GM21717 (cell line): ENCODE measurements around the gene BANK1.

ENCODE experiments used
- ATAC-seq: cut with Tn5 transposase; IDR thresholded peaks from one replicate; pipeline ENCODE4 v1.9.1; 2021; ENCODE audit warnings: mild to moderate bottlenecking, moderate library complexity; ENCODE audit not compliant: unreplicated experiment

The BANK1 gene

GRCh38 chr4:102007959-102008425, 217.5 kb downstream of the BANK1 start:
- peak; percentile 97 for ATAC-seq

GRCh38 chr4:102008711-102009110, 218.2 kb downstream of the BANK1 start:
- no peak for ATAC-seq

- no peak for ATAC-seq
Observed at GRCh38 chr4:102022343-102022742, 231.8 kb downstream of the BANK1 start.

- ATAC-seq, result no peak
Observed at GRCh38 chr4:102027961-102028360, 237.4 kb downstream of the BANK1 start.

GRCh38 chr4:102031406-102031805, 240.9 kb downstream of the BANK1 start:
- ATAC-seq, result no peak

- ATAC-seq, result no peak
Observed at GRCh38 chr4:102036016-102036415, 245.5 kb downstream of the BANK1 start.

GRCh38 chr4:102036619-102037376, 246.3 kb downstream of the BANK1 start:
- ATAC-seq, result no peak

GRCh38 chr4:102037566-102037965, 247.0 kb downstream of the BANK1 start:
- no peak for ATAC-seq

GRCh38 chr4:102042871-102043802, 252.6 kb downstream of the BANK1 start:
- ATAC-seq, result no peak

- ATAC-seq, result no peak
Observed at GRCh38 chr4:102047616-102048015, 257.1 kb downstream of the BANK1 start.

GRCh38 chr4:102055805-102056204, 265.3 kb downstream of the BANK1 start:
- no peak for ATAC-seq

GRCh38 chr4:102057122-102057521, 266.6 kb downstream of the BANK1 start:
- no peak for ATAC-seq

GRCh38 chr4:102061133-102061532, 270.6 kb downstream of the BANK1 start:
- ATAC-seq, result no peak

- ATAC-seq, result no peak
Observed at GRCh38 chr4:102064747-102065442, 274.4 kb downstream of the BANK1 start.

GRCh38 chr4:102076622-102077021, 286.1 kb downstream of the BANK1 start:
- no peak for ATAC-seq

GRCh38 chr4:102080184-102080583, 289.7 kb downstream of the BANK1 start:
- ATAC-seq, result no peak

GRCh38 chr4:102089850-102090621, 299.5 kb downstream of the BANK1 start:
- ATAC-seq, result no peak

GRCh38 chr4:102091656-102092055, 301.1 kb downstream of the BANK1 start:
- ATAC-seq, result no peak

GRCh38 chr4:102094481-102094880, 304.0 kb downstream of the BANK1 start:
- ATAC-seq, result no peak

GRCh38 chr4:102103368-102103767, 312.8 kb downstream of the BANK1 start:
- no peak for ATAC-seq
